ENCODE results near the gene REEP2. TPM values are rescaled to one million over a fixed set of nuclear protein-coding genes. Genes with fewer than 3 reads are reported as not detected.

REEP2 gene
- total and polyA plus RNA-seq, 8 donors, result 0.52 to 2.5 (median 1.9) TPM

- H3K4me1 ChIP-seq, result no peaks in the 10 kb centered on the region
- H3K9me3 ChIP-seq, result no peaks in the 10 kb centered on the region
- no peak for TF ChIP-seq CTCF (IDR thresholded peaks at IDR 0.05)
- H3K27ac ChIP-seq, result no peak overlapping the region
- H3K27me3 ChIP-seq, result no peaks in the 10 kb centered on the region
- intact Hi-C loops (cut with DNase I), result no loop called here
- no peak for ATAC-seq
- no peak for DNase-seq
- no peaks in the 10 kb centered on the region for H3K36me3 ChIP-seq
- no peak overlapping the region for H3K4me3 ChIP-seq
Measured at GRCh38 chr5:138476918-138477317, 38.1 kb downstream of the REEP2 start.

GRCh38 chr5:138482638-138483037 is 43.8 kb downstream of the REEP2 start:
- Histone ChIP-seq H3K4me1 (peaks cover 0 to 14% of the 10 kb centered on the region in 2 donors), H3K9me3 (no peaks in the 10 kb centered on the region), H3K4me3 (no peak overlapping the region), H3K27me3 (no peaks in the 10 kb centered on the region), H3K27ac (no peak overlapping the region), H3K36me3 (no peaks in the 10 kb centered on the region)
- intact Hi-C loops (cut with DNase I), result no loop called here
- DNase-seq, result no peak
- no peak for TF ChIP-seq CTCF (IDR thresholded peaks at IDR 0.05)
- no peak for ATAC-seq

DNA sequence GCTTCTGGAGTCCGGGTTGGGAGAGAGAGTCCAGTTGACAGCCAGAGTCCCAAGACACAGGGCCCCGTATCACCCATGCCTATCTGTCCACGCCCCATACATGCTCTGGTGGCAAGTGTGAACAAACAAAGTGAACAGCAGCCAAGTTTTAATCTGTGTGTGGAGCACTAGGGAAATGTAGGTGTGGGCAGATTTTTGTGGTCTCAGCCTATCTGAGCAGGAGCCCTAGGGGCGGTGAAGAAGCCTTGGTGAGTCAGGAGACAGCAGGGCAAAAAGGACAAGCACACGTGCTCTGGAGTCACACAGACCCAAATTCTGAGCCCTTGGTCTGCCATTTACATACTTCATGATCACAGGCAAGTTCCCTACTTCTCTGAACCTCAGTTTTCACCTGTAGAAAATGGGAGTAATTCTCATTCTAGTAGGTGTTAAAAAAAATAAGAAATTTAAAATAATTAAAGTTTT is 49.7 kb downstream of the REEP2 start:
- ATAC-seq, result no peak
- intact Hi-C loops (cut with DNase I), result no loop called here

DNA sequence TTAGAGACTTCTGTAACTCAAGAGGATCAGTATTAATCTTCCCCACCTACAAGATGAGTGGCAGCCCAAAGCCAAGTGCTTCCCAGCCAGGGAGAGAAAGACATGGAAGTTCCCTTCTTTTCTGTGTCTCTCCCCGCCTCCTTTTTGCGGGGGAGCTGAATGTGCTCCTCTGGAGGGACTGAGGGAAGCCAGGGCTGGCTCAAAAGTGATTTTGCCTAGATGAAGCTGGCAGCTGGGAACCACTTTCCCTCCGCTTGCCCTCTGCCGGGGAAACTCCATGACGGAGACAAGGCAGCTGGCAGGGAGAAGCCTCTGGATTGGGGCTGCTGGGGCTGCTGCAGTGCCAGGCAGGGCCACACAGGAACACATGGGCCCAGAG is 50.8 kb downstream of the REEP2 start:
- H3K36me3 ChIP-seq, result no peaks in the 10 kb centered on the region
- ATAC-seq, result no peak

More for the DNA sequence above, 49.7 kb downstream of the REEP2 start:
- Histone ChIP-seq H3K27me3 (peaks cover 3 to 34% of the 10 kb centered on the region in 2 donors), H3K36me3 (no peaks in the 10 kb centered on the region), H3K4me3 (no peak overlapping the region), H3K9me3 (no peaks in the 10 kb centered on the region), H3K27ac (no peak overlapping the region), H3K4me1 (peaks cover 7 to 31% of the 10 kb centered on the region in 2 donors)
- no peak for TF ChIP-seq CTCF (IDR thresholded peaks at IDR 0.05)
- no peak for DNase-seq

DNA sequence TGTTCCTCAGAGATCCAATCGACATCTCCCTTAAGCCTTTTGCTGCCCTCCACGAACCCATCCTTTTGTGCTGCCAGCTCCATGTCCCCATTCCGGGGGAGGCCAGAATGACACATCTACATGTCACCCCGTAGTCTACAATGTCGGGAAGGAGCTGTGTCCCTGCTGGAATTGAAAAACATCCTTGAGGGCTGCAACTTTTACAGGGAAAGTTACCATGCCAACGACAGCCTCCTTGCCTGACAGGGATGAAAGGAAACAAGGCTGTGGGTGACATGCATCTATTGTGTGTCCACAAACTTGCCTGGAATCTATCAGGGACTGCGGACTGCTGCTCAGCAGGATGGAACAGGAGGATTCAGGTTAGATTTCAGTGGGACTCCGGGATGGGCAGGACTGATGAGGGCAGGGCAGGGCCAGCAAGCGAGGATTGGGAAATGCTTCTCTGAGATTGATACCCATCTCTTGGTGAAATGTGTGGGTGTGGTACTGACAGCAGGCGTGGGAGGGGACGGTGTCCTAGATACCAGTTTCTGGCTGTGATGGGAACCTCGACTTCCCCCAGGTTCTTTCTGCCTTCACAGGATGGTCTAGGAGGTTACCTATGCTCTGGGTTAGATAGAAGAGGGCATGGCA is 51.9 kb downstream of the REEP2 start:
- Histone ChIP-seq H3K4me3 (no peak overlapping the region), H3K27ac (no peak overlapping the region), H3K4me1 (peaks cover 7 to 31% of the 10 kb centered on the region in 2 donors), H3K27me3 (peaks cover 3 to 34% of the 10 kb centered on the region in 2 donors), H3K9me3 (no peaks in the 10 kb centered on the region), H3K36me3 (no peaks in the 10 kb centered on the region)
- no peak for ATAC-seq
- intact Hi-C loops (cut with DNase I), result no loop called here
- TF ChIP-seq CTCF (IDR thresholded peaks at IDR 0.05), result no peak
- no peak for DNase-seq

More for the DNA sequence above, 50.8 kb downstream of the REEP2 start:
- no peak overlapping the region for H3K27ac ChIP-seq
- peaks cover 3 to 34% of the 10 kb centered on the region in 2 donors for H3K27me3 ChIP-seq
- H3K4me1 ChIP-seq, result peaks cover 7 to 31% of the 10 kb centered on the region in 2 donors
- H3K4me3 ChIP-seq, result no peak overlapping the region
- TF ChIP-seq CTCF (IDR thresholded peaks at IDR 0.05), result no peak
- DNase-seq, result no peak
- intact Hi-C loops (cut with DNase I), result no loop called here
- H3K9me3 ChIP-seq, result no peaks in the 10 kb centered on the region
